H9 (cell line): ENCODE data around the gene OR10P1. TPM values are rescaled to one million over a fixed set of nuclear protein-coding genes. Genes with fewer than 3 reads are reported as not detected.

Experiments
- DNase-seq: peaks from one replicate; pipeline ENCODE4 v3.0.0-alpha.2; 2017
- H2AFZ ChIP-seq: one replicate; pipeline ENCODE4 v1.6.1; 2013; ENCODE audit warnings: mild to moderate bottlenecking, low read length, control low read depth, moderate library complexity
- H2AK5ac ChIP-seq: 2 replicates; pipeline ENCODE4 v1.6.1; 2013; ENCODE audit warnings: low read length, control low read depth, mixed read lengths; ENCODE audit not compliant: insufficient read length
- H2BK120ac ChIP-seq: one replicate; pipeline ENCODE4 v1.6.1; 2013; ENCODE audit warnings: low read depth, mild to moderate bottlenecking, low read length, control low read depth, inconsistent platforms; ENCODE audit not compliant: poor library complexity, severe bottlenecking
- H2BK12ac ChIP-seq: 2 replicates; pipeline ENCODE4 v1.6.1; 2013; ENCODE audit warnings: low read length, control low read depth, mixed read lengths, low read depth; ENCODE audit not compliant: insufficient read length
- H2BK15ac ChIP-seq: 2 replicates; pipeline ENCODE4 v1.6.1; 2013; ENCODE audit warnings: low read depth, low read length, control low read depth
- H2BK20ac ChIP-seq: one replicate; pipeline ENCODE4 v1.6.1; 2013; ENCODE audit warnings: low read depth, mild to moderate bottlenecking, low read length, control low read depth, inconsistent platforms; ENCODE audit not compliant: poor library complexity, severe bottlenecking
- H2BK5ac ChIP-seq: 2 replicates; pipeline ENCODE4 v1.6.1; 2013; ENCODE audit warnings: low read length, control low read depth, mixed read lengths; ENCODE audit not compliant: insufficient read length
- H3K14ac ChIP-seq: 2 replicates; pipeline ENCODE4 v1.6.1; 2013; ENCODE audit warnings: low read length, control low read depth; ENCODE audit not compliant: insufficient read depth
- H3K18ac ChIP-seq: 2 replicates; pipeline ENCODE4 v1.6.1; 2013; ENCODE audit warnings: low read depth, mild to moderate bottlenecking, mixed read lengths, low read length, control low read depth; ENCODE audit not compliant: insufficient read length
- H3K23ac ChIP-seq: 2 replicates; pipeline ENCODE4 v1.6.1; 2013; ENCODE audit warnings: low read length, control low read depth, mixed read lengths, low read depth; ENCODE audit not compliant: insufficient read length
- H3K23me2 ChIP-seq: 2 replicates; pipeline ENCODE4 v1.6.1; 2013; ENCODE audit warnings: low read depth, mild to moderate bottlenecking, mixed read lengths, low read length, control low read depth; ENCODE audit not compliant: insufficient read length, poor library complexity, severe bottlenecking
- H3K27ac ChIP-seq: 2 replicates; pipeline ENCODE4 v1.5.1; 2013; ENCODE audit warnings: low read length, control low read depth, mixed read lengths, low read depth; ENCODE audit not compliant: insufficient read length
- H3K27me3 ChIP-seq: 2 replicates; pipeline ENCODE4 v1.6.1; 2013; ENCODE audit warnings: low read length, control low read depth, inconsistent platforms; ENCODE audit not compliant: insufficient read depth
- H3K4ac ChIP-seq: 2 replicates; pipeline ENCODE4 v1.6.1; 2013; ENCODE audit warnings: low read depth, mild to moderate bottlenecking, control low read depth, inconsistent platforms, low read length, moderate library complexity
- H3K4me1 ChIP-seq: 2 replicates; pipeline ENCODE4 v1.6.1; 2013; ENCODE audit warnings: low read length, control low read depth, inconsistent platforms; ENCODE audit not compliant: insufficient read depth
- H3K4me2 ChIP-seq: 2 replicates; pipeline ENCODE4 v1.6.1; 2013; ENCODE audit warnings: low read length, control low read depth, mixed read lengths; ENCODE audit not compliant: insufficient read length, insufficient read depth
- H3K56ac ChIP-seq: 2 replicates; pipeline ENCODE4 v1.6.1; 2013; ENCODE audit warnings: low read depth, mild to moderate bottlenecking, mixed read lengths, low read length, control low read depth; ENCODE audit not compliant: insufficient read length
- H3K79me1 ChIP-seq: 2 replicates; pipeline ENCODE4 v1.6.1; 2013; ENCODE audit warnings: low read depth, mild to moderate bottlenecking, moderate library complexity, low read length, control low read depth, inconsistent platforms; ENCODE audit not compliant: insufficient read depth, poor library complexity, severe bottlenecking
- H3K79me2 ChIP-seq: 2 replicates; pipeline ENCODE4 v1.6.1; 2013; ENCODE audit warnings: low read length, control low read depth, inconsistent platforms; ENCODE audit not compliant: insufficient read depth
- H3K9ac ChIP-seq: 2 replicates; pipeline ENCODE4 v1.6.1; 2013; ENCODE audit warnings: low read length, control low read depth, mixed read lengths; ENCODE audit not compliant: insufficient read length; ENCODE audit errors: extremely low read depth
- H3K9me3 ChIP-seq: one replicate; pipeline ENCODE4 v1.6.1; 2013; ENCODE audit warnings: low read depth, low read length, inconsistent platforms; ENCODE audit not compliant: control insufficient read depth
- H3T11ph ChIP-seq: one replicate; pipeline ENCODE4 v1.6.1; 2013; ENCODE audit warnings: mild to moderate bottlenecking, low read length, control low read depth, inconsistent platforms
- H4K20me1 ChIP-seq: one replicate; pipeline ENCODE4 v1.6.1; 2013; ENCODE audit not compliant: control insufficient read depth, insufficient read length, insufficient read depth
- H4K5ac ChIP-seq: 2 replicates; pipeline ENCODE4 v1.6.1; 2013; ENCODE audit warnings: low read depth, mild to moderate bottlenecking, mixed read lengths, low read length, control low read depth; ENCODE audit not compliant: insufficient read length
- H4K8ac ChIP-seq: replicated peaks from 2 replicates; pipeline ENCODE4 v1.6.1; 2013; ENCODE audit warnings: low read length, control low read depth, mixed read lengths, low read depth; ENCODE audit not compliant: insufficient read length
- H4K91ac ChIP-seq: 2 replicates; pipeline ENCODE4 v1.6.1; 2013; ENCODE audit warnings: low read depth, mild to moderate bottlenecking, moderate library complexity, mixed read lengths, low read length, control low read depth; ENCODE audit not compliant: insufficient read length
- H3K27ac Mint-ChIP-seq, 3 experiments: 2 replicates in 2 of 3; 3 replicates in 1 of 3; pipeline ENCODE4 v1.8.0; 2020 to 2021; ENCODE audit warnings: mixed read lengths in 3 of 3, mild to moderate bottlenecking in 1 of 3, moderate library complexity in 1 of 3
- H3K27me3 Mint-ChIP-seq: 2 replicates; pipeline ENCODE4 v1.8.0; 2021; ENCODE audit warnings: low read depth, mild to moderate bottlenecking, moderate library complexity, mixed read lengths
- H3K36me3 Mint-ChIP-seq, 3 experiments: 2 replicates in 2 of 3; 3 replicates in 1 of 3; pipeline ENCODE4 v1.8.0; 2020 to 2021; ENCODE audit warnings: low read depth in 3 of 3, mixed read lengths in 3 of 3; ENCODE audit not compliant: insufficient read depth in 1 of 3
- H3K4me1 Mint-ChIP-seq, 2 experiments: 2 replicates each; pipeline ENCODE4 v1.8.0; 2020; ENCODE audit warnings: mixed read lengths in 2 of 2
- H3K4me3 Mint-ChIP-seq, 2 experiments: 2 replicates in 1 of 2; 3 replicates in 1 of 2; pipeline ENCODE4 v1.8.0; 2020 to 2021; ENCODE audit warnings: mild to moderate bottlenecking in 2 of 2, mixed read lengths in 2 of 2, moderate library complexity in 1 of 2
- H3K9me3 Mint-ChIP-seq, 2 experiments: 2 replicates in 1 of 2; 3 replicates in 1 of 2; pipeline ENCODE4 v1.8.0; 2020; ENCODE audit warnings: mild to moderate bottlenecking in 2 of 2, mixed read lengths in 2 of 2, moderate library complexity in 1 of 2
- WGBS: extraction: QIAGEN DNeasy Blood & Tissue Kit; methylation state at CpG from one replicate; pipeline ENCODE4 v1.1.7; 2013; ENCODE audit warnings: missing lambda C conversion rate, low lambda C conversion rate, mixed read lengths; ENCODE audit not compliant: insufficient read length; ENCODE audit errors: extremely low coverage; 5-methylcytosine and 5-hydroxymethylcytosine counted together
- total RNA-seq: library from RNA; stranded (reverse); gene quantifications from 2 replicates; pipeline ENCODE4 v1.2.1, GENCODE V29; 2021
- TF ChIP-seq, protein P1 (sequence below): fragments of 200-600 bp; sonication (generic); conservative IDR thresholded peaks from 3 replicates; pipeline ENCODE4 v1.8.0; 2021; ENCODE audit warnings: antibody characterized with exemption, mild to moderate bottlenecking

Gene OR10P1
- total RNA-seq, 1 experiment from 2014 or later: not detected

DNA sequence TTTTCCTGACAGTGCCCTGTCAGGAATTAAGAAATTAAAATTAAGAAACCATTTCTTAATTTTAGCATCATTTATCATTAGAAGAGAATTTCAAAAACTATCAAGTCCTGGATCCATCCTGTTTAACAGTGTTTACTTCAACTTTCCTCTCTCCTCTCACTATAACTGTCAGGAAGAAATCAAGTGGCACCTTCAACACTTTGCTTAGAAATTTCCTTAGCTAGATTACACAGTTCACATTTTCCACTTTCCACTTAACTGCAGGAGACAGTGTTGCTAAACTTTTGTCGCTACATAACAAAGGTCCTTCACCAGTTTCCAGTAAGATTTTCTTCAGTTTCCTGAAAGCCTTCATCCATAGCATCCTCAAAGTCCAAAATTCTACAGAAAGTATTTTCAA, 21.9 kb upstream of the OR10P1 start:
- no CpG with 5 or more reads among the region's 1 CpG for WGBS
- Histone ChIP-seq H3K4me2 (no peak overlapping the region), H3T11ph (no peak overlapping the region), H3K23ac (no peak overlapping the region), H2AFZ (no peak overlapping the region), H4K8ac (no peak overlapping the region), H4K20me1 (no peaks in the 10 kb centered on the region), H3K79me2 (no peaks in the 10 kb centered on the region), H2AK5ac (no peak overlapping the region), H3K9ac (no peak overlapping the region), H3K79me1 (no peaks in the 10 kb centered on the region), H3K4ac (no peak overlapping the region), H3K56ac (no peak overlapping the region), H3K9me3 (peaks cover 23% of the 10 kb centered on the region), H3K4me1 (no peaks in the 10 kb centered on the region), H4K5ac (no peak overlapping the region), H2BK5ac (no peak overlapping the region), H3K27ac (no peak overlapping the region), H3K27me3 (no peaks in the 10 kb centered on the region), H3K14ac (no peak overlapping the region), H2BK20ac (no peak overlapping the region), H3K23me2 (no peaks in the 10 kb centered on the region), H4K91ac (no peak overlapping the region), H2BK12ac (no peak overlapping the region), H2BK15ac (no peak overlapping the region), H2BK120ac (no peak overlapping the region), H3K18ac (no peak overlapping the region)
- peaks cover under 1% of the 10 kb centered on the region in 2 experiments; a peak in 3 of 4 replicates for H3K4me1 Mint-ChIP-seq
- no peak for DNase-seq
- H3K27ac Mint-ChIP-seq: no peak overlapping the region
- H3K36me3 Mint-ChIP-seq: peaks cover 16 to 30% (median 18%) of the 10 kb centered on the region in 3 experiments
- H3K9me3 Mint-ChIP-seq: peaks cover 34 to 35% of the 10 kb centered on the region in 2 experiments
- TF ChIP-seq, protein P1, sequence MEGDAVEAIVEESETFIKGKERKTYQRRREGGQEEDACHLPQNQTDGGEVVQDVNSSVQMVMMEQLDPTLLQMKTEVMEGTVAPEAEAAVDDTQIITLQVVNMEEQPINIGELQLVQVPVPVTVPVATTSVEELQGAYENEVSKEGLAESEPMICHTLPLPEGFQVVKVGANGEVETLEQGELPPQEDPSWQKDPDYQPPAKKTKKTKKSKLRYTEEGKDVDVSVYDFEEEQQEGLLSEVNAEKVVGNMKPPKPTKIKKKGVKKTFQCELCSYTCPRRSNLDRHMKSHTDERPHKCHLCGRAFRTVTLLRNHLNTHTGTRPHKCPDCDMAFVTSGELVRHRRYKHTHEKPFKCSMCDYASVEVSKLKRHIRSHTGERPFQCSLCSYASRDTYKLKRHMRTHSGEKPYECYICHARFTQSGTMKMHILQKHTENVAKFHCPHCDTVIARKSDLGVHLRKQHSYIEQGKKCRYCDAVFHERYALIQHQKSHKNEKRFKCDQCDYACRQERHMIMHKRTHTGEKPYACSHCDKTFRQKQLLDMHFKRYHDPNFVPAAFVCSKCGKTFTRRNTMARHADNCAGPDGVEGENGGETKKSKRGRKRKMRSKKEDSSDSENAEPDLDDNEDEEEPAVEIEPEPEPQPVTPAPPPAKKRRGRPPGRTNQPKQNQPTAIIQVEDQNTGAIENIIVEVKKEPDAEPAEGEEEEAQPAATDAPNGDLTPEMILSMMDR: no peak
- no peak overlapping the region for H3K4me3 Mint-ChIP-seq
- H3K27me3 Mint-ChIP-seq: no peaks in the 10 kb centered on the region; the same call in 1 of the 2 replicates
